ENCODE results near the gene SLC39A6. TPM values are rescaled to one million over a fixed set of nuclear protein-coding genes. Genes with fewer than 3 reads are reported as not detected.

The SLC39A6 gene
- total RNA-seq, 1 experiment from 2014 or later = 20.3 TPM

- no peaks in the 10 kb centered on the region for H3K27me3 ChIP-seq (ENCODE audit: insufficient read depth, low read depth)
- no peak for DNase-seq
- no peak overlapping the region for H2AFZ ChIP-seq
- H3K4me3 ChIP-seq = no peak overlapping the region
- H3K27ac ChIP-seq = no peak overlapping the region
- no peaks in the 10 kb centered on the region for H3K79me2 ChIP-seq (ENCODE audit: low read depth)
- BruUV-seq (replicated peaks) = no TSS peak
- no peaks in the 10 kb centered on the region for H4K20me1 ChIP-seq (ENCODE audit: insufficient read depth)
- no peak for TF ChIP-seq CTCF (conservative IDR thresholded peaks at IDR 0.05)
- TF ChIP-seq EZH2 (IDR thresholded peaks at IDR 0.05; ENCODE audit: low read depth) = no peak
- CTCF ChIA-PET = no interaction called here
- H3K4me2 ChIP-seq = no peak overlapping the region
- H3K4me1 ChIP-seq (replicated peaks; ENCODE audit: insufficient read depth) = no peaks in the 10 kb centered on the region
- H3K9me3 ChIP-seq (ENCODE audit: insufficient read depth, low read depth) = no peaks in the 10 kb centered on the region
- intact Hi-C loops (cut with micrococcal nuclease; ENCODE audit: unreplicated experiment) = no loop called here
- H3K36me3 ChIP-seq (ENCODE audit: low read depth) = no peaks in the 10 kb centered on the region
- H3K9me2 ChIP-seq (ENCODE audit: insufficient read depth) = no peaks in the 10 kb centered on the region
- POLR2A ChIA-PET (ENCODE audit: unreplicated experiment) = no interaction called here
- no peaks in the 10 kb centered on the region for H3F3A ChIP-seq (ENCODE audit: insufficient read depth, low read depth)
These were observed 19.4 kb downstream of the SLC39A6 start for GRCh38 chr18:36109737-36110136.

- Histone ChIP-seq H3K27ac (no peak overlapping the region), H2AFZ (no peak overlapping the region), H3K4me3 (no peak overlapping the region), H3K4me1 (replicated peaks; ENCODE audit: insufficient read depth) (no peaks in the 10 kb centered on the region), H3K9me3 (ENCODE audit: insufficient read depth, low read depth) (no peaks in the 10 kb centered on the region), H3K27me3 (ENCODE audit: insufficient read depth, low read depth) (no peaks in the 10 kb centered on the region), H3F3A (ENCODE audit: insufficient read depth, low read depth) (no peaks in the 10 kb centered on the region), H4K20me1 (ENCODE audit: insufficient read depth) (no peaks in the 10 kb centered on the region), H3K79me2 (ENCODE audit: low read depth) (no peaks in the 10 kb centered on the region), H3K36me3 (ENCODE audit: low read depth) (no peaks in the 10 kb centered on the region), H3K4me2 (no peak overlapping the region), H3K9me2 (ENCODE audit: insufficient read depth) (no peaks in the 10 kb centered on the region)
- ChIA-PET POLR2A (ENCODE audit: unreplicated experiment) (no interaction called here), CTCF (interaction anchor here (0.6 kb wide), 1 partner anchor 464 kb away, joined by 4 read pairs; no protein-coding TSS in a partner anchor)
- no TSS peak for BruUV-seq (replicated peaks)
- TF ChIP-seq CTCF (conservative IDR thresholded peaks at IDR 0.05) (no peak), EZH2 (IDR thresholded peaks at IDR 0.05; ENCODE audit: low read depth) (no peak)
- intact Hi-C loops (cut with micrococcal nuclease; ENCODE audit: unreplicated experiment) = no loop called here
- DNase-seq = no peak
These were observed 20.5 kb downstream of the SLC39A6 start for GRCh38 chr18:36108601-36109000.

GRCh38 chr18:36108196-36108595, 20.9 kb downstream of the SLC39A6 start:
- H3K27ac ChIP-seq = no peak overlapping the region
- BruUV-seq (replicated peaks) = no TSS peak
- POLR2A ChIA-PET (ENCODE audit: unreplicated experiment) = no interaction called here
- intact Hi-C loops (cut with micrococcal nuclease; ENCODE audit: unreplicated experiment) = no loop called here
- H4K20me1 ChIP-seq (ENCODE audit: insufficient read depth) = no peaks in the 10 kb centered on the region
- no peaks in the 10 kb centered on the region for H3K27me3 ChIP-seq (ENCODE audit: insufficient read depth, low read depth)
- no peak overlapping the region for H3K4me2 ChIP-seq
- no peaks in the 10 kb centered on the region for H3K36me3 ChIP-seq (ENCODE audit: low read depth)
- no peaks in the 10 kb centered on the region for H3K79me2 ChIP-seq (ENCODE audit: low read depth)
- TF ChIP-seq EZH2 (IDR thresholded peaks at IDR 0.05; ENCODE audit: low read depth) (no peak), CTCF (conservative IDR thresholded peaks at IDR 0.05) (no peak)
- H3K9me2 ChIP-seq (ENCODE audit: insufficient read depth) = no peaks in the 10 kb centered on the region
- no peaks in the 10 kb centered on the region for H3K4me1 ChIP-seq (replicated peaks; ENCODE audit: insufficient read depth)
- H3F3A ChIP-seq (ENCODE audit: insufficient read depth, low read depth) = no peaks in the 10 kb centered on the region
- no peak overlapping the region for H3K4me3 ChIP-seq
- DNase-seq = no peak
- no peaks in the 10 kb centered on the region for H3K9me3 ChIP-seq (ENCODE audit: insufficient read depth, low read depth)
- H2AFZ ChIP-seq = no peak overlapping the region
- CTCF ChIA-PET = interaction anchor here (0.6 kb wide), 1 partner anchor 464 kb away, joined by 4 read pairs; no protein-coding TSS in a partner anchor

All from PC-9 (cell line).